SK-N-SH treated with all-trans-retinoic acid at 6 μM for 48 hours (cell line): ENCODE measurements around the gene STEAP3.

ENCODE experiments used
- ATAC-seq: fragments of 200-7000 bp; cut with Tn5 transposase; 3 replicates; pipeline ENCODE4 v1.9.1; 2020; ENCODE audit warnings: mild to moderate bottlenecking, moderate library complexity
- ARNTL ChIP-seq: fragments of 450-650 bp; formaldehyde crosslinking; IDR thresholded peaks from 2 replicates; pipeline ENCODE4 v1.5.0; 2020; ENCODE audit warnings: low read depth, mild to moderate bottlenecking, moderate library complexity, borderline replicate concordance
- BACH2 ChIP-seq: fragments of 250-450 bp; sonication (Bioruptor Pico); IDR thresholded peaks from 2 replicates; pipeline ENCODE4 v1.9.0; 2021; ENCODE audit warnings: mild to moderate bottlenecking, borderline replicate concordance
- CSDC2 ChIP-seq: fragments of 250-450 bp; sonication (Bioruptor Pico); IDR thresholded peaks from 2 replicates; pipeline ENCODE4 v1.5.0; 2020; ENCODE audit warnings: mild to moderate bottlenecking, moderate library complexity
- ESRRG ChIP-seq: fragments of 250-450 bp; sonication (Bioruptor Pico); IDR thresholded peaks from 2 replicates; pipeline ENCODE4 v1.6.1; 2021; ENCODE audit warnings: mild to moderate bottlenecking
- GLIS3 ChIP-seq: fragments of 250-450 bp; sonication (Bioruptor Pico); IDR thresholded peaks from 2 replicates; pipeline ENCODE4 v1.5.0; 2020; ENCODE audit warnings: mild to moderate bottlenecking, moderate library complexity
- ISL1 ChIP-seq: fragments of 250-450 bp; sonication (Bioruptor Pico); IDR thresholded peaks from 2 replicates; pipeline ENCODE4 v2.1.2; 2022; ENCODE audit warnings: mild to moderate bottlenecking, moderate library complexity
- OSR1 ChIP-seq: fragments of 250-450 bp; sonication (Bioruptor Pico); IDR thresholded peaks from 2 replicates; pipeline ENCODE4 v1.8.0; 2022; ENCODE audit warnings: moderate library complexity, mild to moderate bottlenecking, inconsistent platforms
- POU6F1 ChIP-seq: fragments of 250-450 bp; sonication (Bioruptor Pico); IDR thresholded peaks from 2 replicates; pipeline ENCODE4 v1.8.0; 2021; ENCODE audit warnings: low read depth, mild to moderate bottlenecking, moderate library complexity, borderline replicate concordance
- PPARA ChIP-seq: fragments of 250-450 bp; sonication (Bioruptor Pico); IDR thresholded peaks from 2 replicates; pipeline ENCODE4 v1.5.0; 2020; ENCODE audit warnings: mild to moderate bottlenecking, borderline replicate concordance
- RARB ChIP-seq: fragments of 250-450 bp; sonication (Bioruptor Pico); IDR thresholded peaks from 2 replicates; pipeline ENCODE4 v1.8.0; 2021; ENCODE audit warnings: mild to moderate bottlenecking, moderate library complexity
- SNAI2 ChIP-seq: fragments of 250-450 bp; sonication (Bioruptor Pico); IDR thresholded peaks from 2 replicates; pipeline ENCODE4 v1.5.0; 2020; ENCODE audit warnings: mild to moderate bottlenecking, moderate library complexity
- TOX ChIP-seq: fragments of 250-450 bp; sonication (Bioruptor Pico); IDR thresholded peaks from 2 replicates; pipeline ENCODE4 v1.8.0; 2021; ENCODE audit warnings: mild to moderate bottlenecking, moderate library complexity, borderline replicate concordance
- TSHZ2 ChIP-seq: fragments of 250-450 bp; sonication (Bioruptor Pico); IDR thresholded peaks from 2 replicates; pipeline ENCODE4 v1.5.0; 2020; ENCODE audit warnings: mild to moderate bottlenecking, moderate library complexity
- ZC3H10 ChIP-seq: fragments of 250-450 bp; sonication (Bioruptor Pico); IDR thresholded peaks from 2 replicates; pipeline ENCODE4 v1.5.1; 2021; ENCODE audit warnings: mild to moderate bottlenecking, moderate library complexity
- ZFP3 ChIP-seq: fragments of 250-450 bp; sonication (Bioruptor Pico); IDR thresholded peaks from 2 replicates; pipeline ENCODE4 v1.5.0; 2020; ENCODE audit warnings: mild to moderate bottlenecking, moderate library complexity
- ZFP30 ChIP-seq: fragments of 450-650 bp; formaldehyde crosslinking; IDR thresholded peaks from 2 replicates; pipeline ENCODE4 v1.5.0; 2022; ENCODE audit warnings: mild to moderate bottlenecking, moderate library complexity
- ZNF565 ChIP-seq: fragments of 450-650 bp; formaldehyde crosslinking; conservative IDR thresholded peaks from 2 replicates; pipeline ENCODE4 v1.5.0; 2020; ENCODE audit warnings: low read depth, mild to moderate bottlenecking, moderate library complexity
- ZNF70 ChIP-seq: fragments of 450-650 bp; formaldehyde crosslinking; IDR thresholded peaks from 2 replicates; pipeline ENCODE4 v1.5.0; 2020; ENCODE audit warnings: mild to moderate bottlenecking, moderate library complexity
- ZNF8 ChIP-seq: fragments of 450-650 bp; formaldehyde crosslinking; IDR thresholded peaks from 2 replicates; pipeline ENCODE4 v1.5.0; 2020; ENCODE audit warnings: mild to moderate bottlenecking, moderate library complexity
- TF ChIP-seq, protein P1 (sequence below): fragments of 250-450 bp; sonication (Bioruptor Pico); IDR thresholded peaks from 2 replicates; pipeline ENCODE4 v1.5.1; 2020; ENCODE audit warnings: low read depth, mild to moderate bottlenecking, moderate library complexity
- TF ChIP-seq, protein P2 (sequence below): fragments of 250-450 bp; sonication (Bioruptor Pico); IDR thresholded peaks from 2 replicates; pipeline ENCODE4 v1.8.0; 2020; ENCODE audit warnings: mild to moderate bottlenecking, moderate library complexity, borderline replicate concordance
- TF ChIP-seq, protein P3 (sequence below): fragments of 250-450 bp; sonication (Bioruptor Pico); IDR thresholded peaks from 2 replicates; pipeline ENCODE4 v1.5.1; 2021; ENCODE audit warnings: mild to moderate bottlenecking, moderate library complexity

Gene STEAP3

GRCh38 chr2:119179991-119180390, 43.6 kb upstream of the STEAP3 start:
- TF ChIP-seq TOX (no peak), ZFP30 (CRISPR knock-in tag) (no peak), ZFP3 (CRISPR knock-in tag) (no peak), GLIS3 (CRISPR knock-in tag) (no peak), RARB (no peak), ZNF8 (no peak), ZNF70 (no peak), PPARA (no peak), CSDC2 (no peak), ESRRG (no peak), OSR1 (CRISPR knock-in tag) (no peak), ZC3H10 (CRISPR knock-in tag) (no peak), POU6F1 (CRISPR knock-in tag) (no peak), ZNF565 (no peak)
- TF ChIP-seq, protein P1, sequence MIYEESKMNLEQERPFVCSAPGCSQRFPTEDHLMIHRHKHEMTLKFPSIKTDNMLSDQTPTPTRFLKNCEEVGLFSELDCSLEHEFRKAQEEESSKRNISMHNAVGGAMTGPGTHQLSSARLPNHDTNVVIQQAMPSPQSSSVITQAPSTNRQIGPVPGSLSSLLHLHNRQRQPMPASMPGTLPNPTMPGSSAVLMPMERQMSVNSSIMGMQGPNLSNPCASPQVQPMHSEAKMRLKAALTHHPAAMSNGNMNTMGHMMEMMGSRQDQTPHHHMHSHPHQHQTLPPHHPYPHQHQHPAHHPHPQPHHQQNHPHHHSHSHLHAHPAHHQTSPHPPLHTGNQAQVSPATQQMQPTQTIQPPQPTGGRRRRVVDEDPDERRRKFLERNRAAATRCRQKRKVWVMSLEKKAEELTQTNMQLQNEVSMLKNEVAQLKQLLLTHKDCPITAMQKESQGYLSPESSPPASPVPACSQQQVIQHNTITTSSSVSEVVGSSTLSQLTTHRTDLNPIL (CRISPR knock-in tag), result no peak
- TF ChIP-seq, all 23 proteins: peak for 0
- no peak for ATAC-seq

GRCh38 chr2:119180892-119181291, 42.7 kb upstream of the STEAP3 start:
- TF ChIP-seq TOX, result no peak
- TF ChIP-seq CSDC2, result no peak
- no peak for TF ChIP-seq TSHZ2 (CRISPR knock-in tag)
- TF ChIP-seq PPARA, result no peak
- TF ChIP-seq BACH2, result no peak
- TF ChIP-seq ZNF565, result no peak
- no peak for TF ChIP-seq ESRRG
- no peak for TF ChIP-seq ZC3H10 (CRISPR knock-in tag)
- no peak for TF ChIP-seq ARNTL (CRISPR knock-in tag)
- ATAC-seq, result no peak

- TF ChIP-seq SNAI2 (CRISPR knock-in tag), result no peak
- no peak for ATAC-seq
Observed at GRCh38 chr2:119181391-119181790, 42.2 kb upstream of the STEAP3 start.

DNA sequence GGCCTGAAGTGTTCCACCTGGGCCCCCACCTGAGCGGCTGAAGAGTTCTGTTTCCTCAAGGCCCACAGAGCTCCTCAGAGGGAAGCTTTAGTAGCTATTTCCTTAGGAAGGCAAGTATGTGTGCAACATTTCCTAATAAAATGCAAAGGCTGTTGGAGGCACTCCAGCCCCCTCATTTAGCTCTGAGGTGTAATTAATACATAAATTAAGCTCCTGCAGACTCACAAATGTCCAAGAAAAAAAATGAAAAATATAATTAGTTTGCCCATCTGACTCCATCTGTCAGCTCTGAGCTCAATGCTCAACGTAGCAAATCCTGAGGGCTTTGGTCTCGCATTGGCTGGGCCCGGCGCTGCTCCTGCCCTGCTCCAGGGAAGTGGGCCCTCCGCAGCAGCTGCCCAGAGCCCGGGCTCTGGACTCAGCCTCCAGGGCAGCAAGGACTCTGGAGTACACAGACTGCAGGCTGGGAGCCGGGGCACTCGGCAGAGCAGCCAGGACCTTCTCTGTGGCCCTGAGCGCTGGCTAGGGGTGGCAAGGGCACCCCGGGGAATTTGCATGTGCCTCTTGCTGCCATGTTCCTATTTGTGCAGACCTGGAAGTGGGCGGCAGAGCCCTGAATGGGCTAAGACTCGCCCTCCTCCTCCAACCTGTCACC, 41.7 kb upstream of the STEAP3 start:
- no peak for ATAC-seq
- TF ChIP-seq TSHZ2 (CRISPR knock-in tag), result no peak

- ATAC-seq, result no peak
- TF ChIP-seq, protein P2, sequence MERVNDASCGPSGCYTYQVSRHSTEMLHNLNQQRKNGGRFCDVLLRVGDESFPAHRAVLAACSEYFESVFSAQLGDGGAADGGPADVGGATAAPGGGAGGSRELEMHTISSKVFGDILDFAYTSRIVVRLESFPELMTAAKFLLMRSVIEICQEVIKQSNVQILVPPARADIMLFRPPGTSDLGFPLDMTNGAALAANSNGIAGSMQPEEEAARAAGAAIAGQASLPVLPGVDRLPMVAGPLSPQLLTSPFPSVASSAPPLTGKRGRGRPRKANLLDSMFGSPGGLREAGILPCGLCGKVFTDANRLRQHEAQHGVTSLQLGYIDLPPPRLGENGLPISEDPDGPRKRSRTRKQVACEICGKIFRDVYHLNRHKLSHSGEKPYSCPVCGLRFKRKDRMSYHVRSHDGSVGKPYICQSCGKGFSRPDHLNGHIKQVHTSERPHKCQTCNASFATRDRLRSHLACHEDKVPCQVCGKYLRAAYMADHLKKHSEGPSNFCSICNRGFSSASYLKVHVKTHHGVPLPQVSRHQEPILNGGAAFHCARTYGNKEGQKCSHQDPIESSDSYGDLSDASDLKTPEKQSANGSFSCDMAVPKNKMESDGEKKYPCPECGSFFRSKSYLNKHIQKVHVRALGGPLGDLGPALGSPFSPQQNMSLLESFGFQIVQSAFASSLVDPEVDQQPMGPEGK (CRISPR knock-in tag), result no peak
- TF ChIP-seq, protein P3, sequence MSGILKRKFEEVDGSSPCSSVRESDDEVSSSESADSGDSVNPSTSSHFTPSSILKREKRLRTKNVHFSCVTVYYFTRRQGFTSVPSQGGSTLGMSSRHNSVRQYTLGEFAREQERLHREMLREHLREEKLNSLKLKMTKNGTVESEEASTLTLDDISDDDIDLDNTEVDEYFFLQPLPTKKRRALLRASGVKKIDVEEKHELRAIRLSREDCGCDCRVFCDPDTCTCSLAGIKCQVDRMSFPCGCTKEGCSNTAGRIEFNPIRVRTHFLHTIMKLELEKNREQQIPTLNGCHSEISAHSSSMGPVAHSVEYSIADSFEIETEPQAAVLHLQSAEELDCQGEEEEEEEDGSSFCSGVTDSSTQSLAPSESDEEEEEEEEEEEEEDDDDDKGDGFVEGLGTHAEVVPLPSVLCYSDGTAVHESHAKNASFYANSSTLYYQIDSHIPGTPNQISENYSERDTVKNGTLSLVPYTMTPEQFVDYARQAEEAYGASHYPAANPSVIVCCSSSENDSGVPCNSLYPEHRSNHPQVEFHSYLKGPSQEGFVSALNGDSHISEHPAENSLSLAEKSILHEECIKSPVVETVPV (CRISPR knock-in tag), result no peak
- TF ChIP-seq ISL1 (CRISPR knock-in tag) (no peak), ZC3H10 (CRISPR knock-in tag) (no peak), ESRRG (no peak), PPARA (no peak), CSDC2 (no peak), GLIS3 (CRISPR knock-in tag) (no peak), ZNF70 (no peak), RARB (no peak)
- TF ChIP-seq, protein P1 (CRISPR knock-in tag), result no peak
Observed at GRCh38 chr2:119184512-119184911, 39.1 kb upstream of the STEAP3 start.
